ENCODE measurements around the gene TUBB1.

The TUBB1 gene

DNA sequence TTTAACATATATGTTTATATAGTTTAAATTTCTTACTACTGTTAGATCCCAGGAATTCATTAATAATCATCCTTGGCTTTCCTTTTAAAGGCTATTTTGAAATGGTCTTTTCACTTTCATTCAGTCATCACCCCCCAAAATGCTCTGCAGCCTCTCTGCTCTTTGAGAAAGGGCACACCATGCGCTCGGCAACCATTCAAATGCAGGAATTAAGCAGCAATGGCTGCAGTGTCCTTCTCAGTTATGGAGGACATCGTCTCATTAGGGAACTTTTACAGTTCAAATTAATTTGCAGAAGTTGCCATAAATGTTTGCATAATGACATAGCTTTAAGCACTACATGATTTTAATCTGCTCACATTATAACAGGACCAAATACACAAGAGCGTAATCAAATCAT is 6.3 kb downstream of the TUBB1 start:
- Histone ChIP-seq H3K4me1 (ENCODE audit: low read length) (peaks cover 21% of the 10 kb centered on the region), H3K9me3 (ENCODE audit: insufficient read depth, low read length) (no peaks in the 10 kb centered on the region), H3K4me3 (ENCODE audit: low read length) (no peak overlapping the region), H3K36me3 (replicated peaks; ENCODE audit: low read depth, low read length) (peaks cover 85% of the 10 kb centered on the region), H3K79me2 (ENCODE audit: low read length) (peaks cover 63% of the 10 kb centered on the region), H3K27me3 (ENCODE audit: low read depth, low read length) (no peaks in the 10 kb centered on the region), H3K4me2 (ENCODE audit: low read length) (no peak overlapping the region), H3K9ac (ENCODE audit: low read length) (no peak overlapping the region), H4K20me1 (ENCODE audit: insufficient read depth, low read length) (peaks cover 55% of the 10 kb centered on the region), H3K27ac (ENCODE audit: low read length) (no peak overlapping the region), H2AFZ (ENCODE audit: low read depth, low read length) (no peak overlapping the region)
- no peak for TF ChIP-seq EZH2phosphoT487 (IDR thresholded peaks at IDR 0.05; ENCODE audit: low read depth)
- TF ChIP-seq, protein P1, sequence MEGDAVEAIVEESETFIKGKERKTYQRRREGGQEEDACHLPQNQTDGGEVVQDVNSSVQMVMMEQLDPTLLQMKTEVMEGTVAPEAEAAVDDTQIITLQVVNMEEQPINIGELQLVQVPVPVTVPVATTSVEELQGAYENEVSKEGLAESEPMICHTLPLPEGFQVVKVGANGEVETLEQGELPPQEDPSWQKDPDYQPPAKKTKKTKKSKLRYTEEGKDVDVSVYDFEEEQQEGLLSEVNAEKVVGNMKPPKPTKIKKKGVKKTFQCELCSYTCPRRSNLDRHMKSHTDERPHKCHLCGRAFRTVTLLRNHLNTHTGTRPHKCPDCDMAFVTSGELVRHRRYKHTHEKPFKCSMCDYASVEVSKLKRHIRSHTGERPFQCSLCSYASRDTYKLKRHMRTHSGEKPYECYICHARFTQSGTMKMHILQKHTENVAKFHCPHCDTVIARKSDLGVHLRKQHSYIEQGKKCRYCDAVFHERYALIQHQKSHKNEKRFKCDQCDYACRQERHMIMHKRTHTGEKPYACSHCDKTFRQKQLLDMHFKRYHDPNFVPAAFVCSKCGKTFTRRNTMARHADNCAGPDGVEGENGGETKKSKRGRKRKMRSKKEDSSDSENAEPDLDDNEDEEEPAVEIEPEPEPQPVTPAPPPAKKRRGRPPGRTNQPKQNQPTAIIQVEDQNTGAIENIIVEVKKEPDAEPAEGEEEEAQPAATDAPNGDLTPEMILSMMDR (IDR thresholded peaks at IDR 0.05; ENCODE audit: low read depth, low read length), result no peak

DNA sequence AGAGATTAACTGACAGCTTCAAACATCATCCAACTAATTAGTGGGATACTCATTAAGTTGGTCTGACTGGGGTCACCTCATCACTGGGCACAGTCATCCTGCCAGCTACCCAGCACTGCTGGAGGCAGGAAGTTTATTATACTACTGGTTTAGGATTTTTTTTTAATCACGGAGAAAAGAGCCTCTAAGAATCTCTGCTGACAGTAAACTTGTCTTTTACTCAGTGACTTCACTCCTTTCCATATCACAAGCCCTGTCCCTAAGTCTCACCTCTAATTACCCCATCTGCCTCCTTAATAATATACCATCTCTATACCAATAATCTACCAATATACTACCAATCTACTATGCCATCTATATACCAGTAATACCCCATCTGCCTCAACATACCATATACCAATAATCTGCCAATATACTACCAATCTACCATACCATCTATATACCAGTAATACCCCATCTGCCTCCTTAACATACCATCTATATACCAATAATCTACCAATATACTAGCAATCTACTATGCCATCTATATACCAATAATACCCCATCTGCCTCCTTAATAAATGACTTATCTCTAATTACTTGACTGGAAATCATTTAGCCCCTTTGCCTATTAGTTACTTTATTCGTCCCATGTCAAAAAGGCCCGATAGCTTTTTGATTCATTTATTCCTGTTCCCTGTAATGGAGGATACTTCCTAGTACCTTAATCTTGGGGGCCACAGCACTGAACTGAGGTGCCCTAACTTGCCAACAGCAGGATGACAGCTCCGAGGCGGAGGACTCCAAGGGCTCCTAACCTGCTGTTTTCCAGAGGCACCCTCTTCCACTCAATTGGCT is 7.9 kb downstream of the TUBB1 start:
- Histone ChIP-seq H3K9me3 (ENCODE audit: insufficient read depth, low read length) (no peaks in the 10 kb centered on the region), H3K9ac (ENCODE audit: low read length) (no peak overlapping the region), H2AFZ (ENCODE audit: low read depth, low read length) (no peak overlapping the region), H4K20me1 (ENCODE audit: insufficient read depth, low read length) (peaks cover 62% of the 10 kb centered on the region), H3K4me2 (ENCODE audit: low read length) (no peak overlapping the region), H3K36me3 (replicated peaks; ENCODE audit: low read depth, low read length) (peaks cover 88% of the 10 kb centered on the region), H3K4me3 (ENCODE audit: low read length) (no peak overlapping the region), H3K27ac (ENCODE audit: low read length) (no peak overlapping the region), H3K27me3 (ENCODE audit: low read depth, low read length) (no peaks in the 10 kb centered on the region), H3K79me2 (ENCODE audit: low read length) (peaks cover 80% of the 10 kb centered on the region), H3K4me1 (ENCODE audit: low read length) (peaks cover 30% of the 10 kb centered on the region)
- TF ChIP-seq EZH2phosphoT487 (IDR thresholded peaks at IDR 0.05; ENCODE audit: low read depth), result no peak
- TF ChIP-seq, protein P1 (IDR thresholded peaks at IDR 0.05; ENCODE audit: low read depth, low read length), result no peak

DNA sequence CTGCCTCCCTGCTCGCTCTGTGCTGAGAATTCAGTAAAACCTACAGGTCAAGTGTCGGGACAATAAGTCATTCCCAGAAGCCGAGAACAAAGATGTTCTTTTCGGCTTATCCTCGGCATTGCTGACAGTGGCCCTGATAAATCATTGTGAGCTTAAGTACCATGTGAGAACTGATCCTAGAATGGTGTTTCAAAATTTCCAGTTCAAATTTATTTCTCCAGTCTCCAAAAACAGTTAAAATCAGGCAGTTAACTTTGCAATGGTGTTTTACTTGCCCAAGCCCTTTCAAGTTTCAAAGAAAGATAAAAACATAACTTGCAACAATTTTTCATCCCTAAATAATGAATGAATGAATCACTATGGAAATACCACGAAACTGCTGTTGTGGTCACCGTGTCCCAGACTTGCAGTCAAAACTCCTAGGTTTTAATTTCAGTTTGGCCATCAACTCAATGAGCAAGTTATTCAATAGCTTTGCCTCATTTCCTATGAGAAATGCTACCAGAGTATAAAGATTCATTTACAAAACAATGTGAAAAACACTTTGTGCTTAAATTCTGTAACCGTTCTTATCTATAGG is 8.6 kb downstream of the TUBB1 start:
- Histone ChIP-seq H3K79me2 (ENCODE audit: low read length) (peaks cover 83% of the 10 kb centered on the region), H3K9ac (ENCODE audit: low read length) (no peak overlapping the region), H4K20me1 (ENCODE audit: insufficient read depth, low read length) (peaks cover 58% of the 10 kb centered on the region), H3K4me2 (ENCODE audit: low read length) (no peak overlapping the region), H2AFZ (ENCODE audit: low read depth, low read length) (no peak overlapping the region), H3K9me3 (ENCODE audit: insufficient read depth, low read length) (no peaks in the 10 kb centered on the region), H3K4me1 (ENCODE audit: low read length) (peaks cover 32% of the 10 kb centered on the region), H3K27ac (ENCODE audit: low read length) (no peak overlapping the region), H3K36me3 (replicated peaks; ENCODE audit: low read depth, low read length) (peaks cover 81% of the 10 kb centered on the region), H3K27me3 (ENCODE audit: low read depth, low read length) (no peaks in the 10 kb centered on the region), H3K4me3 (ENCODE audit: low read length) (no peak overlapping the region)
- TF ChIP-seq, protein P1 (IDR thresholded peaks at IDR 0.05; ENCODE audit: low read depth, low read length), result no peak
- no peak for TF ChIP-seq EZH2phosphoT487 (IDR thresholded peaks at IDR 0.05; ENCODE audit: low read depth)

DNA sequence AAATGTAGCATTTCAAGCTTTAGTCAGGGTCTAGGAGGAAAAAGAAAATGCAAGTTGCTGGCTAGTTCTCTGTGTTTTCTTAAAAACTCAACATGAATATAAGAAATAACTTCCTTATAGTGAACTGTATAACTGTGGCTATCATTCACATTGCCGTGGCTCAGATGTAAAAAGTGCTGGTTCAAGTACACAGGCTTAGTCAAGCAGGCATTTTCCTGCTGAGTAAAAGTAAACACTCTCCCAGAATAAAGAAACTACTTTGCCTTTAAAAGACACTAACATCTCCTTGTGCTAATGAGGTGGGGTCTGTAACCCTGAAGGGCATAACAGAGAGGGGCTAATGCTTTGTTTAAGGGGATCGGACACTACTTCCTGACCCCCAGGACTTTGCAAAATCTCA is 9.6 kb downstream of the TUBB1 start:
- peaks cover 74% of the 10 kb centered on the region for H3K36me3 ChIP-seq (replicated peaks; ENCODE audit: low read depth, low read length)
- H3K4me3 ChIP-seq (ENCODE audit: low read length), result no peak overlapping the region
- peaks cover 56% of the 10 kb centered on the region for H4K20me1 ChIP-seq (ENCODE audit: insufficient read depth, low read length)

More for the DNA sequence above, 9.6 kb downstream of the TUBB1 start:
- H3K27me3 ChIP-seq (ENCODE audit: low read depth, low read length), result no peaks in the 10 kb centered on the region
- TF ChIP-seq EZH2phosphoT487 (IDR thresholded peaks at IDR 0.05; ENCODE audit: low read depth), result no peak
- no peak overlapping the region for H2AFZ ChIP-seq (ENCODE audit: low read depth, low read length)
- H3K4me2 ChIP-seq (ENCODE audit: low read length), result 0 out of 2 replicates have a peak overlapping the region, but pooled peaks have one; percentile 1
- H3K27ac ChIP-seq (ENCODE audit: low read length), result no peak overlapping the region
- H3K9me3 ChIP-seq (ENCODE audit: insufficient read depth, low read length), result no peaks in the 10 kb centered on the region
- H3K9ac ChIP-seq (ENCODE audit: low read length), result no peak overlapping the region
- peaks cover 41% of the 10 kb centered on the region for H3K4me1 ChIP-seq (ENCODE audit: low read length)
- H3K79me2 ChIP-seq (ENCODE audit: low read length), result peaks cover 84% of the 10 kb centered on the region
